ENCODE data around the gene POLR3B. TPM values are rescaled to one million over a fixed set of nuclear protein-coding genes. Genes with fewer than 3 reads are reported as not detected.
"Not testable (repeated sequence)": the region's sequence is repeated elsewhere in the genome, so short reads cannot be mapped to it uniquely, and the experiment has no call there.

POLR3B gene
- total RNA-seq, 4 donors from 2014 or later, result 9.6 to 14.6 (median 12.6) TPM

DNA sequence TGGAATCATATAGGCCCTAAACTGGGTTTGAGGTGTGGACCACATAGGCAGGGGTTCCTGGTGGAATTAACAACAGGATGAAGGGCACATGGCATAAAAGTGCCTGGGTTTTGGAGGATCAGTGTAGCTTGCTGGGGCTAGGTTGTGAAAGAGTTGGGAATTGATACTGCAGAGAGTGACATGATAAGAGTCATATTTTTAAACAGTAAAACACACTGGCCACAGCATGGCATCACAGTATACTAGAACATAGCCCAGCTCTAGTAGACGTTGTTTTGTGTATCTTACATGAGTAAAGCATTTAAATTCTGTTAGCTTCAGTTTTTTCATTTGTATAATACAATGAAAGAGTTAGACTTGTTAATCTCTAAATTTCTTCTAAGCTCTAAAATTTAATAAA, 102.0 kb downstream of the POLR3B start:
- Histone ChIP-seq H3K36me3 (peaks cover 40% of the 10 kb centered on the region), H3K4me1 (no peaks in the 10 kb centered on the region), H3K27me3 (no peaks in the 10 kb centered on the region), H3K27ac (no peak overlapping the region), H3K9me3 (no peaks in the 10 kb centered on the region), H3K4me3 (no peak overlapping the region)
- no peak for DNase-seq (ENCODE audit: low spot score in 2 of 2)
- WGBS, result 90% methylated on average over 1 of the region's 1 CpG
- TF ChIP-seq EP300 (IDR thresholded peaks at IDR 0.05), result no peak
- TF ChIP-seq POLR2AphosphoS5 (IDR thresholded peaks at IDR 0.05), result no peak
- TF ChIP-seq, protein P1, sequence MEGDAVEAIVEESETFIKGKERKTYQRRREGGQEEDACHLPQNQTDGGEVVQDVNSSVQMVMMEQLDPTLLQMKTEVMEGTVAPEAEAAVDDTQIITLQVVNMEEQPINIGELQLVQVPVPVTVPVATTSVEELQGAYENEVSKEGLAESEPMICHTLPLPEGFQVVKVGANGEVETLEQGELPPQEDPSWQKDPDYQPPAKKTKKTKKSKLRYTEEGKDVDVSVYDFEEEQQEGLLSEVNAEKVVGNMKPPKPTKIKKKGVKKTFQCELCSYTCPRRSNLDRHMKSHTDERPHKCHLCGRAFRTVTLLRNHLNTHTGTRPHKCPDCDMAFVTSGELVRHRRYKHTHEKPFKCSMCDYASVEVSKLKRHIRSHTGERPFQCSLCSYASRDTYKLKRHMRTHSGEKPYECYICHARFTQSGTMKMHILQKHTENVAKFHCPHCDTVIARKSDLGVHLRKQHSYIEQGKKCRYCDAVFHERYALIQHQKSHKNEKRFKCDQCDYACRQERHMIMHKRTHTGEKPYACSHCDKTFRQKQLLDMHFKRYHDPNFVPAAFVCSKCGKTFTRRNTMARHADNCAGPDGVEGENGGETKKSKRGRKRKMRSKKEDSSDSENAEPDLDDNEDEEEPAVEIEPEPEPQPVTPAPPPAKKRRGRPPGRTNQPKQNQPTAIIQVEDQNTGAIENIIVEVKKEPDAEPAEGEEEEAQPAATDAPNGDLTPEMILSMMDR (IDR thresholded peaks at IDR 0.05), result no peak
- no peak for TF ChIP-seq POLR2A (IDR thresholded peaks at IDR 0.05)

DNA sequence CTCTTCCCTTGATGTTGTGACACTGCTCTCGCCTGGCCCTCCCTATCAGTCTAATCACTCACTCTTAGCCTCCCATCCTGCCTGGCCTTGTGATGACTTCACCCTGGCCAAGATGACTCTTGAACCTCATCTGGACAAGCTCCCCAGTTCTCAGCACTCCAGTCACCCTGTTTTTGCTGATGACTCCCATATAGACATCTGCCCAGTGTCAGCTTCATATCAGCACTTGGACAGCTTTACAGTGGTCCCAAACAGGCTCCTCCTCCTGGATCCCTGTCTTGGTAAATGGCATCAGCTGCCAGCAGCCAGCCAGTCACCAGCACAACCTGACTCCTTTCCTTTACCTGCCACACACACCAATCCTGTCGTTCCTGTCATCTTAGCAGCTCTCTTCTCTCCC, 104.2 kb downstream of the POLR3B start:
- peaks cover 40% of the 10 kb centered on the region for H3K36me3 ChIP-seq
- H3K27ac ChIP-seq, result no peak overlapping the region
- H3K4me3 ChIP-seq, result no peak overlapping the region
- no peaks in the 10 kb centered on the region for H3K9me3 ChIP-seq
- DNase-seq (ENCODE audit: low spot score in 2 of 2), result no peak
- H3K4me1 ChIP-seq, result no peaks in the 10 kb centered on the region
- H3K27me3 ChIP-seq, result no peaks in the 10 kb centered on the region
- TF ChIP-seq POLR2A (IDR thresholded peaks at IDR 0.05) (no peak), EP300 (IDR thresholded peaks at IDR 0.05) (no peak), POLR2AphosphoS5 (IDR thresholded peaks at IDR 0.05) (no peak)
- TF ChIP-seq, protein P1 (IDR thresholded peaks at IDR 0.05), result no peak
- WGBS, result 84% methylated on average over 2 of the region's 2 CpGs

DNA sequence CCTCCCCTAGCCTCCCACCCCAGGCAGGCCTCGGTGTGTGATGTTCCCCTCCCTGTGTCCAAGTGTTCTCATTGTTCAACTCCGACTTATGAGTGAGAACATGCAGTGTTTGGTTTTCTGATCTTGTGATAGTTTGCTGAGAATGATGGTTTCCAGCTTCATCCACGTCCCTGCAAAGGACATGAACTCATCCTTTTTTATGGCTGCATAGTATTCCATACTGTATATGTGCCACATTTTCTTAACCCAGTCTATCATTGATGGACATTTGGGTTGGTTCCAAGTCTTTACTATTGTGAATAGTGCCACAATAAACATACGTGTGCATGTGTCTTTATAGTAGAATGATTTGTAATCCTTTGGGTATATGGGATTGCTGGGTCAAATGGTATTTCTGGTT, 108.1 kb downstream of the POLR3B start:
- not testable (repeated sequence) for H3K27ac ChIP-seq; H3K4me3 ChIP-seq; H3K4me1 ChIP-seq; DNase-seq (ENCODE audit: low spot score in 2 of 2); H3K27me3 ChIP-seq; H3K9me3 ChIP-seq
- peaks cover 18% of the 10 kb centered on the region for H3K36me3 ChIP-seq
- 99% methylated on average over 4 of the region's 4 CpGs for WGBS

DNA sequence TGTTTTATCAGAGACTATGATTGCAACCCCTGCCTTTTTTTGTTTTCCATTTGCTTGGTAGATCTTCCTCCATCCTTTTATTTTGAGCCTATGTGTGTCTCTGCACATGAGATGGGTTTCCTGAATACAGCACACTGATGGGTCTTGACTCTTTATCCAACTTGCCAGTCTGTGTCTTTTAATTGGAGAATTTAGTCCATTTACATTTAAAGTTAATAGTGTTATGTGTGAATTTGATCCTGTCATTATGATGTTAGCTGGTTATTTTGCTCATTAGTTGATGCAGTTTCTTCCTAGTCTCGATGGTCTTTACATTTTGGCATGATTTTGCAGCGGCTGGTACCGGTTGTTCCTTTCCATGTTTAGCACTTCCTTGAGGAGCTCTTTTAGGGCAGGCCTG, 118.1 kb downstream of the POLR3B start:
- H3K9me3 ChIP-seq; H3K27me3 ChIP-seq; H3K4me3 ChIP-seq; H3K36me3 ChIP-seq; H3K27ac ChIP-seq; H3K4me1 ChIP-seq; DNase-seq (ENCODE audit: low spot score in 2 of 2): not testable (repeated sequence)
- WGBS, result 60% methylated on average over 1 of the region's 3 CpGs

DNA sequence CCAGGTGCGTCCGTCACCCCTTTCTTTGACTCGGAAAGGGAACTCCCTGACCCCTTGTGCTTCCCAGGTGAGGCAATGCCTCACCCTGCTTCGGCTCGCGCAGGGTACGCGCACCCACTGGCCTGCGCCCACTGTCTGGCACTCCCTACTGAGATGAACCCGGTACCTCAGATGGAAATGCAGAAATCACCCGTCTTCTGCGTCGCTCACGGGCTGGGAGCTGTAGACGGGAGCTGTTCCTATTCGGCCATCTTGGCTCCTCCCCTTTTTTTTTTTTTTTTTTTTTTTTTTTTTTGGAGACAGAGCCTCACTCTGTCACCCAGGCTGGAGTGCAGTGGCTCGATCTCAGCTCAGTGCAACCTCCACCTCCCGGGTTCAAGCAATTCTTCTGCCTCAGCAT, 120.1 kb downstream of the POLR3B start:
- not testable (repeated sequence) for H3K9me3 ChIP-seq; DNase-seq (ENCODE audit: low spot score in 2 of 2); H3K27ac ChIP-seq; H3K4me1 ChIP-seq; H3K27me3 ChIP-seq; H3K36me3 ChIP-seq; H3K4me3 ChIP-seq
- 93% methylated on average over 18 of the region's 18 CpGs for WGBS

DNA sequence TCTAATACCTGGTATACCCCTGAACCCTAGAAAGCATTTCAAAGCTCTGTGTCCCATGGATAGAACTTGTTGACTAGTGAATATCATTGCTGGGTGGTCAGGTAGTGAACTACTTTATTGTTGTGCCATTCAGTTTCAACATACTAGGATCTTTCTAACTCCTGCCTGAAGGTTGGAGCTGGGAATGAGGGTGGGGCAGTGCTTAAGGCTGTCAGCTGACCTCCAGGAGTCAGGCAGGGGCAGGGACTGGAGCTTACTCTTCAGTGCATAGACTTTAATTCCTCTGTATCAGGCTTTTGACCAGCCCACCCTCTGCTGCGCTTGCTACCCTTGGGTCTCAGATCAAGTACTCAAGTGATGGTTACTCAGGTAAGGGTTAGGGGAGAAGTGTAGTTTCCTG, 122.7 kb downstream of the POLR3B start:
- Histone ChIP-seq H3K36me3 (peaks cover 3% of the 10 kb centered on the region), H3K4me1 (no peaks in the 10 kb centered on the region), H3K27ac (no peak overlapping the region), H3K9me3 (no peaks in the 10 kb centered on the region), H3K27me3 (no peaks in the 10 kb centered on the region), H3K4me3 (no peak overlapping the region)
- 94% methylated on average over 1 of the region's 1 CpG for WGBS
- TF ChIP-seq POLR2A (IDR thresholded peaks at IDR 0.05), result no peak
- TF ChIP-seq, protein P1 (IDR thresholded peaks at IDR 0.05), result no peak
- no peak for TF ChIP-seq POLR2AphosphoS5 (IDR thresholded peaks at IDR 0.05)
- TF ChIP-seq EP300 (IDR thresholded peaks at IDR 0.05), result no peak
- DNase-seq (ENCODE audit: low spot score in 2 of 2), result no peak

DNA sequence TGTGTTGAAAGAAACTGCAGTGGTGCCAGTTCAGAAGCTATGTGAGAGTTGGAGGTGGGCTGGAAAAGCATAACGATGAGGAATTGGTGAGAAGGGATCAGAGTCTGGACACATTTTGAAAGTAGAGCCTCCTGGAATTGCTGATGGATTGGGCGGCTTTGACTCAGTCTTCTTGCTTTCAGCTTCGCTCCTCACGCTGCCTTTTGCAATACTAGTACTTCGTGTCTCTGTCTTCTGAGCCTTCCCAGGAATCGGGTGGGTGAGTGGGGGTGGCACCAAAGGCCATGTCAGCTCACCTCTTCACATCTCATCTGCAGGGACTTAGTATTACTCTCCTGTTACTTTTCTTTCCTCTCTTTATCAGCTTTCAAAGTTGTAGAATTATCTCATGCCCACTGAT, 123.7 kb downstream of the POLR3B start:
- 94% methylated on average over 6 of the region's 6 CpGs for WGBS

More for the DNA sequence above, 123.7 kb downstream of the POLR3B start:
- no peak overlapping the region for H3K4me3 ChIP-seq
- no peaks in the 10 kb centered on the region for H3K4me1 ChIP-seq
- H3K9me3 ChIP-seq, result no peaks in the 10 kb centered on the region
- H3K36me3 ChIP-seq, result peaks cover 3% of the 10 kb centered on the region
- no peaks in the 10 kb centered on the region for H3K27me3 ChIP-seq
- no peak overlapping the region for H3K27ac ChIP-seq
- TF ChIP-seq POLR2AphosphoS5 (IDR thresholded peaks at IDR 0.05), result no peak
- TF ChIP-seq, protein P1 (IDR thresholded peaks at IDR 0.05), result no peak
- no peak for TF ChIP-seq POLR2A (IDR thresholded peaks at IDR 0.05)
- DNase-seq (ENCODE audit: low spot score in 2 of 2), result no peak
